Skin of body (tissue), 2 donors: Measurements from ENCODE around the gene NCBP3. TPM values are rescaled to one million over a fixed set of nuclear protein-coding genes. Genes with fewer than 3 reads are reported as not detected.
A peak's percentile ranks its signal among the peaks of the same experiment; 100 is the strongest.

Experiments used
- DNase-seq: peaks from one replicate; lab custom pipeline; 2025; lab: John Stamatoyannopoulos, UW
- total RNA-seq: library from RNA; depleted of rRNA; stranded (reverse); fragments of >200 nt; gene quantifications from one replicate; pipeline ENCODE4 v1.2.3, GENCODE V29; 2014

The NCBP3 gene, protein sequence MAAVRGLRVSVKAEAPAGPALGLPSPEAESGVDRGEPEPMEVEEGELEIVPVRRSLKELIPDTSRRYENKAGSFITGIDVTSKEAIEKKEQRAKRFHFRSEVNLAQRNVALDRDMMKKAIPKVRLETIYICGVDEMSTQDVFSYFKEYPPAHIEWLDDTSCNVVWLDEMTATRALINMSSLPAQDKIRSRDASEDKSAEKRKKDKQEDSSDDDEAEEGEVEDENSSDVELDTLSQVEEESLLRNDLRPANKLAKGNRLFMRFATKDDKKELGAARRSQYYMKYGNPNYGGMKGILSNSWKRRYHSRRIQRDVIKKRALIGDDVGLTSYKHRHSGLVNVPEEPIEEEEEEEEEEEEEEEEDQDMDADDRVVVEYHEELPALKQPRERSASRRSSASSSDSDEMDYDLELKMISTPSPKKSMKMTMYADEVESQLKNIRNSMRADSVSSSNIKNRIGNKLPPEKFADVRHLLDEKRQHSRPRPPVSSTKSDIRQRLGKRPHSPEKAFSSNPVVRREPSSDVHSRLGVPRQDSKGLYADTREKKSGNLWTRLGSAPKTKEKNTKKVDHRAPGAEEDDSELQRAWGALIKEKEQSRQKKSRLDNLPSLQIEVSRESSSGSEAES
- total RNA-seq = 30.3 TPM

GRCh38 chr17:3845621-3846436 is at the start of gene NCBP3:
Gene NCBP3, minus strand, starts transcription at chr17:3846246. Its CDS starts 23 bp downstream, at chr17:3846223.
- peak; percentile 90 for DNase-seq

DNA sequence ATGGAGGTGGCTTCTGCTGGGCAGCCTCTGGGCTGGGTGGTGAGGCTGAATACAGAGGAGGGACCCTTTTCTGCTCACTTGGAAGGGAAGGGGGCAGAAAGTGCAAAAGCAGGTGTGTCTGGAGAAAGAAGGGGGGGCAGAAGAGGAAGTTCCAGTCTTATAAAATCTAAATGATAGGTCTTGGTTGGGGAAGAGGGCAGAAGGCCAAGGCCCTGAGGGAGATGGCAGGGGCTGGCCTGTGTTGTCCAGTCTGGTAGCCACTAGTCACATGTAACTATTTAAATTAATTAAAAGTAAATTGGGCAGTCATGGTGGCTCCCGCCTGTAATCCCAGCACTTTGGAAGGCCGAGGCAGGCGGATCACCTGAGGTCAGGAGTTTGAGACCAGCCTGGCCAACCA is 49.3 kb upstream of the NCBP3 start:
- no peak for DNase-seq

- peak; percentile 17 for DNase-seq
Observed at GRCh38 chr17:3894911-3895343, 48.9 kb upstream of the NCBP3 start.

DNA sequence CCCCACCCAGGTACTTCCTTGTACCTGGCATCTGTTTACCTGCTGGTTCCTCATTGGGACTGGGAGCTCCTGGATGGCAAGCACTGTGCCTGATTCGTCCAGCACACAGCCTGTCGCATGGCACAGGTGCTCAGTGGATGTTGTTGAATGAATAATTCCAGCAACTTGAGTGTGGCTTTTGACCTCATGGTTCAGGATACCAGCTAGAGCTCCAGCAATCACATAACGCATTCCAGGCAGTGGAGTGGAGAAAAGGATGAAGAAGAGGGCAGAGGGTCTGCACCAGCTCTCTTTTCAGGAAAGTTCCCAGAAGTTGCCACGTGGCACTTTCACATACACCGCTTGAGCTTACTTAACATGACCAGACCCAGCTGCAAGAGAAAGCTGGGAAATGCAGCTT is 48.1 kb upstream of the NCBP3 start:
- no peak for DNase-seq

DNA sequence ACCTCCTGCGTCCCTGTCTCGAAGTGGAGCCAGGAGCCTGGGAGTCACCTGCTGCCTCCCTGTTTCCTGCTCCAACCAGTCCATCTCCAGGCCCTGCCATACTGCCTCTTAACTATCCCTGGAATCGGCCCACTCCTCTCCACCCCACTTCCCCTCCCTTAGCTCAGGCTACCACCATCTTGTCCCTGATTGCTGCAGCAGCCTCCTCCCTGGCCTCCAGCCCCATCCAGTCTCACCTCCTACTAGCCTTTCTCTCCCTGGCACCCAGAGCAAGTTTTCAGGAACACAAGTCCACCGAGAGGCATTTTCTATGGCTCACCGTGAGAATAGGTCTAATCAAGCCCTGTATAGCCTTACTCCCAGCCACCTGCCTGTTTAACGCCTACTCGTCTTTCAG is 47.7 kb upstream of the NCBP3 start:
- DNase-seq = no peak

GRCh38 chr17:3893003-3893719 is 47.1 kb upstream of the NCBP3 start, which contains the start of gene CAMKK1:
Gene CAMKK1, minus strand, starts transcription at chr17:3893053. Its CDS starts 7,366 bp downstream, at chr17:3885687.
- peak; percentile 76 for DNase-seq

- no peak for DNase-seq
Observed at GRCh38 chr17:3892095-3892998, 46.3 kb upstream of the NCBP3 start.

GRCh38 chr17:3891626-3892094 is 45.6 kb upstream of the NCBP3 start:
- DNase-seq = no peak

- no peak for DNase-seq
Observed at GRCh38 chr17:3890878-3891219, 44.8 kb upstream of the NCBP3 start.

- no peak for DNase-seq
Observed at GRCh38 chr17:3890082-3890877, 44.2 kb upstream of the NCBP3 start.

DNA sequence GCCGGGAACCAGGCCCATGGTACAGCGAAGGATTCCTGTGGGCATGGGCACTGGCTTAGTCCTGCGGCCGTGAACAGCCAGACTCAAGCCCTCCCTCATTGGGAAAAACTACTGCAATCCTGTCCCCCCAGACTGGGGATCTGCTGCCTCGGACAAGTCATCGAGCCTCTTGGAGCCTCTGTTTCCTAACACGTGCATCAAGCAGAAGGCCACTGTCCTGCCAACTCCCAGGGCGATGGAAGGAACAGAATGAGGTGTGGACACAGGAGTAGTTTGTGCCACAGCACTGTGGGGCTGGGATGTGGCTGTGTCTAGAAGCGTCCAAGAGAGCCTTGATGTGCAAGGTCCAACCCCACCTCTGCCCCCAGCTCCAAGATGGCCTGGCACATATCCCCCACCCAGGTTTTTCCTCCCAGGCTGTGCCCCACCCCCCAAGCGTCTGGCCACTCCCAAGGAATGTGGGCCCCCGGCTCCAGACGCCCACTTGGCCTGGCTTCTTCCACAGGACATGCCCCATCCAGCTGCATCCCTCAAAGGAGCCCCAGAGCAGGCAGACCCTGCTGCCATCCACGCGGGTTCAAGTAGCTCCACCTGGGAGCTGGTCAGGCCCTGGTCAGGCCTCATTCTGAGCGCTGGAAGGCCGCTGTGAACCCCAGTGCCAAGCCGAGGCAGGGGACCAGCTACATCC is 43.4 kb upstream of the NCBP3 start:
- no peak for DNase-seq

GRCh38 chr17:3888343-3889171 is 42.5 kb upstream of the NCBP3 start:
- DNase-seq = peak; percentile 84

DNA sequence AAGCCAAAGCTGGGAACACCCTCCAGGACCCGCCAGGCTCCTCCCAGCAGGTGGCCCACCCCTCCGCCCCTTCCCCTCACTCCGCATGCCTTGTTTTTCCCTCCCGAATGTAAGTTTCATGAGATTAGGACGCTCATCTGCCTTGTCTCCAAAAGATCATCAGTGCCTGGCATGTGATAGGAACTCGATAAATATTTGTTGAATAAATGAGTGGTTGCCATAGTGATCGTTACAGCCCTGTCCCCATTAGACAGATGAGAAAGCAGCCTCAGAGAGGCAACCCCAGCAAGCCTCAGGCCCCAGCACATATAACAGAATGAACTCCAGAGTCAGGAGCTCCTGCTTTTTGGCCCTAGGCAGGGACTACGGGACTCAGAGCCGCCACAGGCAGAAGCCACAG is 41.8 kb upstream of the NCBP3 start:
- DNase-seq = no peak

DNA sequence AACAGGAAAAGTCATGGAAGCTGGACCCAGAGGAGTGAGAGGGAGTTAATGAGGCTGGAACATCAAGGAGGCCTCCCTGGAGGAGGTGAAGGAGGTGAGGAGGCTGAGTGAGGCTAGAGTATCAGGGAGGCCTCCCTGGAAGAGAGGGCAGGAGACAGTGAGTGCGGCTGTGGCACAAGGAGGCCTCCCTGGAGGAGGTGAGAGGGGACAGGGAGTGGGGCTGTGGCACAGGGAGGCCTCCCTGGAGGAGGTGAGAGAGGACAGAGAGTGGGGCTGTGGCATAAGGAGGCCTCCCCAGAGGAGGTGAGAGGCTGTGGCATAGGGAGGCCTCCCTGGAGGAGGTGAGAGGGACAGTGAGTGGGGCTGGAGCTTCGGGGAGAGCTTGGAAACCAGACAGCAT is 41.3 kb upstream of the NCBP3 start:
- DNase-seq = no peak

GRCh38 chr17:3886776-3887175 is 40.7 kb upstream of the NCBP3 start:
- no peak for DNase-seq

- DNase-seq = no peak
Observed at GRCh38 chr17:3885970-3886369, 39.9 kb upstream of the NCBP3 start.

DNA sequence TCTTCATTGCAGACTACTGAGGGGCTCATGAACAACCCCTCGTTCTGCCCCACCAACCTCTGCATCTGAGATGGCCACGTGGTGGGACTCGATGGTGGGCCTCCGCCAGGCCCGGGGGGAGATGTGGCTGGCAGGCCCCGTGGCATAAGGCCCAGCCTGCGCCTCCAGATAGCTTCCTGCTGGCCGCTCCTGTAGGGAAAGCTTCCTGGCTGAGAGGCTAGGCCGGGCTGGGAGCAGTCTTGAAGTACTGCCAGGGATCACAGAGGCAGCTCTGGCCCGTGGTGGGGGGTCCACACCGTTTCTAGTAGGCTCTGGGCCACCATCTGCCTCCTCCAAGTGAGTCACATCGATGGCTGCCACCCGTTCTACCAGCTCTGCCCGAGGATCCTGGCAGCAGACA is 39.2 kb upstream of the NCBP3 start:
- no peak for DNase-seq

DNA sequence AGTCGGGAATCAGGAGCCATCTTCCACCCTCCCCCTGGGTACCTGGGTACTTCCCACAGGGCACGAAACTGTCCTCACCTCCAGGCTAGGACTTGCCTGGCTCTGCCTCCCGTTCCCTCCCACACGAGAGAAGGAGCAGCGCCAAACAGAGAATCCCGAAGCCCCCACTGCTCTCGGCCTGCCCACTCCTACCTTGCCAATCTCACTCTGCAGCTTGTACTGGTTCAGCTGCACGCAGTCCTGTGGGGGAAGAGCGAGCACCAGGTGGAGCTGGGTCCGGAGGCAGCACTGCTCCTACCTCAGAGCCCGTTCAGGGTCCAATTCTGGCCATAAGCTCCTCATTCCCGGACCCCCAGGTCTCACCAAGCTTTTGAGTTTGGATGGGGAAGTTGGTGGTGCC is 38.1 kb upstream of the NCBP3 start:
- no peak for DNase-seq
